Activated CD8-positive, alpha-beta memory T cell treated with anti-CD3 and anti-CD28 coated beads, Interleukin-2, amount 50 U/mL, for 4 hours (primary cell): ENCODE measurements around the gene CCDC187.
A peak's percentile ranks its signal among the peaks of the same experiment; 100 is the strongest.

ENCODE experiments used
- DNase-seq: peaks from one replicate; pipeline ENCODE4 v3.0.0-alpha.2; 2020

CCDC187 gene

GRCh38 chr9:136296434-136297015, 7.4 kb downstream of the CCDC187 start:
- no peak for DNase-seq

- DNase-seq: no peak
These were observed 8.1 kb downstream of the CCDC187 start for GRCh38 chr9:136295542-136296433.

GRCh38 chr9:136295055-136295454, 8.8 kb downstream of the CCDC187 start:
- no peak for DNase-seq

GRCh38 chr9:136294437-136294836, 9.5 kb downstream of the CCDC187 start:
- no peak for DNase-seq

GRCh38 chr9:136293476-136294077, 10.3 kb downstream of the CCDC187 start:
- DNase-seq: no peak

- no peak for DNase-seq
These were observed 11.1 kb downstream of the CCDC187 start for GRCh38 chr9:136292591-136293448.

GRCh38 chr9:136292026-136292538, 11.8 kb downstream of the CCDC187 start:
- DNase-seq: no peak

- no peak for DNase-seq
These were observed 12.4 kb downstream of the CCDC187 start for GRCh38 chr9:136291306-136292025.

- no peak for DNase-seq
These were observed 13.3 kb downstream of the CCDC187 start for GRCh38 chr9:136290508-136291000.

GRCh38 chr9:136289651-136290507, 14.0 kb downstream of the CCDC187 start:
- no peak for DNase-seq

GRCh38 chr9:136287960-136288753, 15.7 kb downstream of the CCDC187 start:
- no peak for DNase-seq

GRCh38 chr9:136286987-136287379, 16.9 kb downstream of the CCDC187 start:
- DNase-seq: no peak

GRCh38 chr9:136286359-136286986, 17.4 kb downstream of the CCDC187 start:
- DNase-seq: no peak

- no peak for DNase-seq
These were observed 18.2 kb downstream of the CCDC187 start for GRCh38 chr9:136285501-136286358.

GRCh38 chr9:136284951-136285350, 18.9 kb downstream of the CCDC187 start:
- DNase-seq: no peak

GRCh38 chr9:136284311-136284710, 19.6 kb downstream of the CCDC187 start:
- DNase-seq: no peak

- DNase-seq: peak; percentile 73
These were observed 20.3 kb downstream of the CCDC187 start for GRCh38 chr9:136283291-136284235.
